AG04450 (cell line): Measurements from ENCODE around the gene BEST1. TPM values are rescaled to one million over a fixed set of nuclear protein-coding genes. Genes with fewer than 3 reads are reported as not detected.

ENCODE experiments used
- CTCF ChIA-PET: fragments of 300-600, 350-600 bp; formaldehyde crosslinking; extraction: SDS; loops from one replicate; lab custom pipeline; 2022; ENCODE audit warnings: antibody characterized with exemption, inconsistent platforms; lab: Charles Lee
- POLR2A ChIA-PET: fragments of 350-600 bp; formaldehyde crosslinking; extraction: SDS; loops from one replicate; lab custom pipeline; 2021; ENCODE audit warnings: antibody characterized with exemption, inconsistent platforms; lab: Yijun Ruan, JAX
- DNase-seq: peaks from one replicate; pipeline ENCODE4 v3.0.0-alpha.2; 2011; ENCODE audit warnings: low read depth, low spot score
- H3K27ac ChIP-seq: one replicate; pipeline ENCODE4 v1.5.1; 2012; ENCODE audit warnings: low read depth, low read length, control low read depth
- H3K27me3 ChIP-seq: one replicate; pipeline ENCODE4 v1.6.0; 2012; ENCODE audit warnings: low read length; ENCODE audit not compliant: control insufficient read depth, insufficient read depth
- H3K4me3 ChIP-seq: 2 replicates; pipeline ENCODE4 v1.5.1; 2011; ENCODE audit warnings: mild to moderate bottlenecking, low read depth, low read length, control low read depth
- H3K9me3 ChIP-seq: 2 replicates; pipeline ENCODE4 v1.5.1; 2012; ENCODE audit warnings: low read length; ENCODE audit not compliant: control insufficient read depth, insufficient read depth
- polyA plus RNA-seq: library from polyadenylated mRNA; depleted of rRNA; stranded (reverse); fragments of >200 nt; gene quantifications from 2 replicates; pipeline ENCODE4 v1.2.3, GENCODE V29; 2011
- TF ChIP-seq, protein P1 (sequence below): IDR thresholded peaks from 2 replicates; pipeline ENCODE4 v1.5.1; 2011; ENCODE audit warnings: low read depth, low read length, control low read depth, inconsistent platforms

BEST1 gene
- polyA plus RNA-seq, 1 experiment = 2.6 TPM

DNA sequence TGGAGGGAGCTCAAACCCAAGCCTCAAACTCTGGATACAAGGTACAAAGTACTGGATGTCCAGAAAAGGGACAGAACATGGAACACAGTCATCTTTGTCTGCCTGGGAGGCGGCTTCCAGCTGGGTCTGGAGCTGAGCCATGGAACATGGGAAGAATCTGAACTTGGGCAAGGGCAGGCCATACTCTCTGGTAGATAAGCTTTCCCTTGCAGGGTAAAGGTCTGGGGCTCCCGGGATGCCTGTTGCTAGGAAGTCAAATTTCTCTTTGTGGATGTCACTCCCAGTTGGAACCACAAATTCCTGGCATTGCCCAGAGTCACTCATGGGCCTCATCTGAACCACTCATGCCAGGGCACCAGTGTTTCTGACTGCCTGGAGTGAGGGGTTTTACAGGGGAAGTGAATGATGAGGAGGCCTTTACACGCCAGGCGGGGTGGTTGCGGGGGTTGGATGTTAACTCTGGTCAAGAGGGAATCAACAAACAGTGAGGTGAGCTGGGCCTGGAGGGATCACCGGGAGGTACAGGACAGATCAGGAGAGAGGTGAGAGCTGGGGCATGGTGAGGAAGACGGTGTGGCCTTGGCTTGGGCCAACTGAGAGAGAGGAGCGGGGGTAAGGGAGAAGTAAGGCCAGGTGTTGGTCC is 11.5 kb downstream of the BEST1 start:
- Histone ChIP-seq H3K4me3 (no peak overlapping the region), H3K9me3 (no peaks in the 10 kb centered on the region), H3K27me3 (no peaks in the 10 kb centered on the region), H3K27ac (peak overlapping the region; percentile 11)
- ChIA-PET POLR2A (interaction anchor here (1.3 to 3.6 kb wide), 4 partner anchors 10 to 120 kb away, joined by 8 to 27 read pairs (median 20); partner anchors contain the start of gene BEST1), CTCF (interaction anchor here (0.6 to 14.7 kb wide), 5 partner anchors 14 to 146 kb away, joined by 3 to 135 read pairs (median 22); no protein-coding TSS in a partner anchor)
- TF ChIP-seq, protein P1, sequence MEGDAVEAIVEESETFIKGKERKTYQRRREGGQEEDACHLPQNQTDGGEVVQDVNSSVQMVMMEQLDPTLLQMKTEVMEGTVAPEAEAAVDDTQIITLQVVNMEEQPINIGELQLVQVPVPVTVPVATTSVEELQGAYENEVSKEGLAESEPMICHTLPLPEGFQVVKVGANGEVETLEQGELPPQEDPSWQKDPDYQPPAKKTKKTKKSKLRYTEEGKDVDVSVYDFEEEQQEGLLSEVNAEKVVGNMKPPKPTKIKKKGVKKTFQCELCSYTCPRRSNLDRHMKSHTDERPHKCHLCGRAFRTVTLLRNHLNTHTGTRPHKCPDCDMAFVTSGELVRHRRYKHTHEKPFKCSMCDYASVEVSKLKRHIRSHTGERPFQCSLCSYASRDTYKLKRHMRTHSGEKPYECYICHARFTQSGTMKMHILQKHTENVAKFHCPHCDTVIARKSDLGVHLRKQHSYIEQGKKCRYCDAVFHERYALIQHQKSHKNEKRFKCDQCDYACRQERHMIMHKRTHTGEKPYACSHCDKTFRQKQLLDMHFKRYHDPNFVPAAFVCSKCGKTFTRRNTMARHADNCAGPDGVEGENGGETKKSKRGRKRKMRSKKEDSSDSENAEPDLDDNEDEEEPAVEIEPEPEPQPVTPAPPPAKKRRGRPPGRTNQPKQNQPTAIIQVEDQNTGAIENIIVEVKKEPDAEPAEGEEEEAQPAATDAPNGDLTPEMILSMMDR = no peak
- no peak for DNase-seq

DNA sequence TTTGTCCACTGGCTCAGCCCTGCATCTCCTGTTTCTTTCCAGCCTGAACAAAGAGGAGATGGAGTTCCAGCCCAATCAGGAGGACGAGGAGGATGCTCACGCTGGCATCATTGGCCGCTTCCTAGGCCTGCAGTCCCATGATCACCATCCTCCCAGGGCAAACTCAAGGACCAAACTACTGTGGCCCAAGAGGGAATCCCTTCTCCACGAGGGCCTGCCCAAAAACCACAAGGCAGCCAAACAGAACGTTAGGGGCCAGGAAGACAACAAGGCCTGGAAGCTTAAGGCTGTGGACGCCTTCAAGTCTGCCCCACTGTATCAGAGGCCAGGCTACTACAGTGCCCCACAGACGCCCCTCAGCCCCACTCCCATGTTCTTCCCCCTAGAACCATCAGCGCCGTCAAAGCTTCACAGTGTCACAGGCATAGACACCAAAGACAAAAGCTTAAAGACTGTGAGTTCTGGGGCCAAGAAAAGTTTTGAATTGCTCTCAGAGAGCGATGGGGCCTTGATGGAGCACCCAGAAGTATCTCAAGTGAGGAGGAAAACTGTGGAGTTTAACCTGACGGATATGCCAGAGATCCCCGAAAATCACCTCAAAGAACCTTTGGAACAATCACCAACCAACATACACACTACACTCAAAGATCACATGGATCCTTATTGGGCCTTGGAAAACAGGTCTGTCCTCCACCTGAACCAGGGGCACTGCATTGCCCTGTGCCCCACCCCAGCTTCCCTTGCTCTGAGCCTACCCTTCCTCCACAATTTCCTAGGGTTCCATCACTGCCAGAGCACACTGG is 12.3 kb downstream of the BEST1 start:
- no peaks in the 10 kb centered on the region for H3K27me3 ChIP-seq
- no peak for DNase-seq
- TF ChIP-seq, protein P1 = no peak
- H3K27ac ChIP-seq = peak overlapping the region; percentile 34
- H3K9me3 ChIP-seq = no peaks in the 10 kb centered on the region
- H3K4me3 ChIP-seq = no peak overlapping the region
- CTCF ChIA-PET = interaction anchor here (0.6 to 14.7 kb wide), 5 partner anchors 15 to 145 kb away, joined by 3 to 135 read pairs (median 22); no protein-coding TSS in a partner anchor
- POLR2A ChIA-PET = interaction anchor here (1.4 to 3.6 kb wide), 6 partner anchors 7 to 119 kb away, joined by 4 to 27 read pairs (median 14); partner anchors contain the start of gene BEST1

DNA sequence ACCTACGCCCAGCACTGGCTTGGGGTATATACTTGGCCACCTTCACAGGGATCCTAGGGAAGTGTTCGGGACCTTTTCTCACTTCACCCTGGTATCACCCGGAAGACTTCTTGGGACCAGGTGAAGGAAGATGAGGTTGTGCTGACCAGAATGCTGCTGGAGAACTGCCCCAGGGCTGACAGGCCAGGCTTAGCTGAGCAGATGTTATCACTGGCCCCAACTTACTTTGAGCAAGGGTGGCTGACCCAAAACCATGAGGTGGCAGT is 12.8 kb downstream of the BEST1 start:
- no peak for DNase-seq
- CTCF ChIA-PET = interaction anchor here (0.6 to 14.7 kb wide), 5 partner anchors 15 to 165 kb away, joined by 3 to 135 read pairs (median 22); no protein-coding TSS in a partner anchor
- POLR2A ChIA-PET = interaction anchor here (0.6 to 3.6 kb wide), 8 partner anchors 8 to 118 kb away, joined by 3 to 27 read pairs (median 7); partner anchors contain the start of gene BEST1
- H3K27me3 ChIP-seq = no peaks in the 10 kb centered on the region
- no peak overlapping the region for H3K4me3 ChIP-seq
- H3K9me3 ChIP-seq = no peaks in the 10 kb centered on the region; the same call in 1 of the 2 replicates
- no peak overlapping the region for H3K27ac ChIP-seq
- TF ChIP-seq, protein P1 = no peak

DNA sequence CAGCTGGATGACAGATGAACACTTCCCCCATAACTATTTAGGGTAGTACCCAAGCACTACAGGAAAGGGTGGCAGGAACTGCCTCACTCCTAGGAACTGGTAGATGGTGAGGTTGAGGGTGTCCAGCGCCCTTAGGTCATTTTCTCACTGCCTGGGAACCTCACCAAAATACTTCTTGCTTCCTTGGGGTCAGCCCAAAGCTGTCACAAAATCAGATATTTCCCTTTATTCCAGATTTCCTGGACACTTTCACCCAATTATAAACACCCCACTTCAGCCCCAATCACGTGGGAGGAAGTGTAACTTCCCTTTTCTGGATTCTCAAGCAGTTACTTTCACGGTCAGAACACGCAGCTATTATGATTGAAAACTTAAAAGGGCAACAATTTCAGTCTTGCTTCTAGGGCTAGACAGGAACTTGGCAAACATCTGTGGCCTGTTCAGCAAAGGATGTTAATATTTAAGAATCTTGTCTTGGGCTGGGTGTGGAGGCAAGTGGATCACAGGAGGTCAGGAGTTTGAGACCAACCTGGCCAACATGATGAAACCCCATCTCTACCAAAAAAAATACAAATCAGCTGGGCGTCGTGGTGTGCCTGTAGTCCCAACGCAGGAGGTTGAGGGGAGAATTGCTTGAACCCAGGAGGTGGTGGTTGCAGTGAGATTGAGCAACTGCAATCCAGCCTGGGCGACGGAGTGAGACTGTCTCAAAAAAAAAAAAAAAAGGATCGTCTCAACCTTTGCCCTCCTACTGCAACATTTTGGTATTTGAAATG is 13.3 kb downstream of the BEST1 start:
- no peak for DNase-seq
- ChIA-PET POLR2A (interaction anchor here (0.6 to 3.6 kb wide), 10 partner anchors 8 to 118 kb away, joined by 3 to 27 read pairs (median 6); partner anchors contain the start of gene BEST1), CTCF (interaction anchor here (0.6 to 14.7 kb wide), 5 partner anchors 16 to 166 kb away, joined by 3 to 135 read pairs (median 22); no protein-coding TSS in a partner anchor)
- Histone ChIP-seq H3K4me3 (peak overlapping the region; percentile 100), H3K9me3 (no peaks in the 10 kb centered on the region; the same call in 1 of the 2 replicates), H3K27ac (peak overlapping the region; percentile 61), H3K27me3 (no peaks in the 10 kb centered on the region)
- TF ChIP-seq, protein P1 = no peak
